ENCODE measurements around the gene PRRT2.
A peak's percentile ranks its signal among the peaks of the same experiment; 100 is the strongest.

PRRT2 gene

GRCh38 chr16:29804020-29804419, 8.0 kb upstream of the PRRT2 start:
- H3K27ac Mint-ChIP-seq: peak overlapping the region; percentile 98
- peaks cover 75% of the 10 kb centered on the region for H3K36me3 Mint-ChIP-seq (ENCODE audit: low read depth)
- peak overlapping the region; percentile 99 for H3K4me3 Mint-ChIP-seq
- no peaks in the 10 kb centered on the region for H3K9me3 Mint-ChIP-seq
- intact Hi-C loops (cut with micrococcal nuclease): no loop called here
- peaks cover 43% of the 10 kb centered on the region for H3K4me1 Mint-ChIP-seq (ENCODE audit: low read depth)
- H3K27me3 Mint-ChIP-seq: no peaks in the 10 kb centered on the region

DNA sequence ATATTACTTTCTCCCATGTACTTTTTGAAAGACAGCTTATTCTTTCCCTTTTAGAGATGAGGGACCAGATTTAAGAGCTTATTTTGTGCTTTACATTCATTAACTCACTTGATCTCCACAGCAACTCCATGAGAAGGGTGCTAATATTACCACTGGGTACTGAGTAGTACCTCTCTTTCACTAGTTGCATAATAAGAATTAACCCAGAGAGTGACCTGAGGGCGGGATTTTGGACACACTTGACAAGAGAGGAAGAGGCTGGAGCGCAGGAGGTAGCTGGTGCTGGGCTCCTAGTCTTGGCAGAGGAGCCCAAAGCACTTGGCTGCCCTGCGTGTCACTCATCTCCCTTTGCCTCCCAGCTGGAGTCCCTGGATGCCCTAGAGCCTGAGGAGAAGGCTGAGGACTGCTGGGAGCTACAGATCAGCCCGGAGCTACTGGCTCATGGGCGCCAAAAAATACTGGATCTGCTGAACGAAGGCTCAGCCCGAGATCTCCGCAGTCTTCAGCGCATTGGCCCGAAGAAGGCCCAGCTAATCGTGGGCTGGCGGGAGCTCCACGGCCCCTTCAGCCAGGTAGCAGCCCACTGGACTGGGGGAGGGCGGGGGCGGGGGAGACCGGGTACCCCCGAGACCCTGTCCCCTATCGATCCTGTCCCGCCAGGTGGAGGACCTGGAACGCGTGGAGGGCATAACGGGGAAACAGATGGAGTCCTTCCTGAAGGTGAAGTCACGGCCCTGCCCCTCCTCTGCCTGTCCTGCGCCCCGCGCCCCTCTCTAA, 7.3 kb upstream of the PRRT2 start:
- Mint-ChIP-seq H3K4me3 (peak overlapping the region; percentile 99), H3K27me3 (no peaks in the 10 kb centered on the region), H3K4me1 (ENCODE audit: low read depth) (peaks cover 47% of the 10 kb centered on the region), H3K36me3 (ENCODE audit: low read depth) (peaks cover 75% of the 10 kb centered on the region), H3K9me3 (no peaks in the 10 kb centered on the region), H3K27ac (peak overlapping the region; percentile 98)
- intact Hi-C loops (cut with micrococcal nuclease): loop anchor here (1.0 to 5.0 kb wide), 3 partner anchors 12 to 193 kb away; partner anchors contain the start of genes HIRIP3, INO80E, KIF22 and PAGR1

- peaks cover 75% of the 10 kb centered on the region for H3K36me3 Mint-ChIP-seq (ENCODE audit: low read depth)
- H3K4me3 Mint-ChIP-seq: peak overlapping the region; percentile 99
- H3K27ac Mint-ChIP-seq: peak overlapping the region; percentile 98
- intact Hi-C loops (cut with micrococcal nuclease): loop anchor here (1.0 to 5.0 kb wide), 3 partner anchors 11 to 192 kb away; partner anchors contain the start of genes HIRIP3, INO80E, KIF22 and PAGR1
- peaks cover 55% of the 10 kb centered on the region for H3K4me1 Mint-ChIP-seq (ENCODE audit: low read depth)
- H3K9me3 Mint-ChIP-seq: no peaks in the 10 kb centered on the region
- H3K27me3 Mint-ChIP-seq: no peaks in the 10 kb centered on the region
Observed at GRCh38 chr16:29805232-29806098, 6.5 kb upstream of the PRRT2 start.

DNA sequence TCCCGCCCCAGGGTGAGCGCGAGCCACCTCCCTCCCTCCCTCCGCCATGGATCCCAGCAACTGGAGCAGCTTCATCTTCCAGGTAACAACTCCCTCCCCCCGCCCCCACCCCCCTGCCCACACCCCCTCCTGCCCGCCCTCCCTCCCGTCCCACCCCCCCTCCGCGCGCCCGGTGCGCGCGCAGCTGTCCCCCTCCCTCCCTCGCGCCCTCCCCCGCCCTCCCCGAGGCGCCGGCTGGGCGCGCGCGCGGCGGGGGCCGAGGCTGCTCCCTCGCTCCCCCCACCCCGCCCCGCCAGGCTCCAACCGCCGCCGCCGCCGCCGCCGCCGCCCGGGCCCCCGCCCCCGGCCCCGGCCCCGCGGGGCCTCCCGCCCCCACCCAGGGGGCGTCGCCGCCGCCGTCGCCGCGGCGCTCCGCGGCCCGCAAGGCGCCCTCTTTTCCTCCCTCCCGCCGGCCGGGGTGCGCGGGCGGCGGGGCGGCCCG, 5.9 kb upstream of the PRRT2 start, which contains the start of gene MAZ:
Gene MAZ (plus strand): TSS at position 431 of the 481 bp plus-strand sequence. CDS start 173 bp downstream, outside the sequence.
- intact Hi-C loops (cut with micrococcal nuclease): loop anchor here (5.0 kb wide), 1 partner anchor 191 kb away; the partner anchor contains the start of genes HIRIP3 and INO80E

DNA sequence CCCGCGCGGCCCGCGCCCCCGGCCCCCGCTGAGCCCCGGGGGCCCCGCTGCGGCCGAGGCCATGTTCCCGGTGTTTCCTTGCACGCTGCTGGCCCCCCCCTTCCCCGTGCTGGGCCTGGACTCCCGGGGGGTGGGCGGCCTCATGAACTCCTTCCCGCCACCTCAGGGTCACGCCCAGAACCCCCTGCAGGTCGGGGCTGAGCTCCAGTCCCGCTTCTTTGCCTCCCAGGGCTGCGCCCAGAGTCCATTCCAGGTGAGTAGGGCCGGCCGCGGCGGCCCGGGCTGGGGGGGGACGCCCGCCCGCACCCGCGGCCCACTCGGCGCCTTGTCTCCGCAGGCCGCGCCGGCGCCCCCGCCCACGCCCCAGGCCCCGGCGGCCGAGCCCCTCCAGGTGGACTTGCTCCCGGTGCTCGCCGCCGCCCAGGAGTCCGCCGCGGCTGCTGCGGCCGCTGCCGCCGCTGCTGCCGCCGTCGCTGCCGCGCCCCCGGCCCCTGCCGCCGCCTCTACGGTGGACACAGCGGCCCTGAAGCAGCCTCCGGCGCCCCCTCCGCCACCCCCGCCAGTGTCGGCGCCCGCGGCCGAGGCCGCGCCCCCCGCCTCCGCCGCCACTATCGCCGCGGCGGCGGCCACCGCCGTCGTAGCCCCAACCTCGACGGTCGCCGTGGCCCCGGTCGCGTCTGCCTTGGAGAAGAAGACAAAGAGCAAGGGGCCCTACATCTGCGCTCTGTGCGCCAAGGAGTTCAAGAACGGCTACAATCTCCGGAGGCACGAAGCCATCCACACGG, 5.2 kb upstream of the PRRT2 start:
- intact Hi-C loops (cut with micrococcal nuclease): loop anchor here (5.0 kb wide), 1 partner anchor 190 kb away; the partner anchor contains the start of genes HIRIP3 and INO80E
- Mint-ChIP-seq H3K9me3 (no peaks in the 10 kb centered on the region), H3K4me3 (peak overlapping the region; percentile 87), H3K27ac (peak overlapping the region; percentile 95), H3K36me3 (ENCODE audit: low read depth) (peaks cover 66% of the 10 kb centered on the region), H3K4me1 (ENCODE audit: low read depth) (peaks cover 63% of the 10 kb centered on the region), H3K27me3 (peaks cover 5% of the 10 kb centered on the region)

More for the DNA sequence above, 5.9 kb upstream of the PRRT2 start, which contains the start of gene MAZ:
- H3K4me1 Mint-ChIP-seq (ENCODE audit: low read depth): peaks cover 62% of the 10 kb centered on the region
- H3K9me3 Mint-ChIP-seq: no peaks in the 10 kb centered on the region
- peak within 1 kb of the TSS; percentile 99 for H3K4me3 Mint-ChIP-seq
- peak within 1 kb of the TSS; percentile 98 for H3K27ac Mint-ChIP-seq
- no peaks in the 10 kb centered on the region for H3K27me3 Mint-ChIP-seq
- H3K36me3 Mint-ChIP-seq (ENCODE audit: low read depth): peaks cover 73% of the 10 kb centered on the region

DNA sequence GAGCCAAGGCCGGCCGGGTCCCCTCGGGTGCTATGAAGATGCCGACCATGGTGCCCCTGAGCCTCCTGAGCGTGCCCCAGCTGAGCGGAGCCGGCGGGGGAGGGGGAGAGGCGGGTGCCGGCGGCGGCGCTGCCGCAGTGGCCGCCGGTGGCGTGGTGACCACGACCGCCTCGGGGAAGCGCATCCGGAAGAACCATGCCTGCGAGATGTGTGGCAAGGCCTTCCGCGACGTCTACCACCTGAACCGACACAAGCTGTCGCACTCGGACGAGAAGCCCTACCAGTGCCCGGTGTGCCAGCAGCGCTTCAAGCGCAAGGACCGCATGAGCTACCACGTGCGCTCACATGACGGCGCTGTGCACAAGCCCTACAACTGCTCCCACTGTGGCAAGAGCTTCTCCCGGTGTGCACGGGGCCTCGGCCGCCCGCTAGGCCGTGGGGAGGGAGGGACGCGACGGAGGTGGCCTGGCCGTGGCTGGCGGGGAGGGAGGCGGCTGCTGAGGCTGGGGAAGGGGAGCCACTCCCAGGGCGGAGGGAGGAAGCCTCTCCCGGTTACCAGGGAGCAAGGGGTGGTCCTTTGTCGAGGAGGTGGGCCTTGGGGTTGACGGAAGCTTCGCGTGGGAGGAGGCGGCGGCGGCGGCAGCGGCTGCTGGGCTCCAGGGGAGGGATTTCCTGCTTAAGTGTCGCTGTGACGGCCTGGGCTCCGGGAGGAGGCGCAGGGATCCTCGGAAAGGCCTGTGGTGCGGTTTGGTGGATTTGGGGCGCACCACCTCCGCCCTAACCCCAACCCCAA, 4.4 kb upstream of the PRRT2 start:
- H3K4me3 Mint-ChIP-seq: peak overlapping the region; percentile 87
- intact Hi-C loops (cut with micrococcal nuclease): loop anchor here (5.0 kb wide), 1 partner anchor 190 kb away; the partner anchor contains the start of genes HIRIP3 and INO80E
- peaks cover 62% of the 10 kb centered on the region for H3K36me3 Mint-ChIP-seq (ENCODE audit: low read depth)
- peaks cover 71% of the 10 kb centered on the region for H3K4me1 Mint-ChIP-seq (ENCODE audit: low read depth)
- H3K27ac Mint-ChIP-seq: peak overlapping the region; percentile 95
- no peaks in the 10 kb centered on the region for H3K9me3 Mint-ChIP-seq
- H3K27me3 Mint-ChIP-seq: peaks cover 13% of the 10 kb centered on the region

DNA sequence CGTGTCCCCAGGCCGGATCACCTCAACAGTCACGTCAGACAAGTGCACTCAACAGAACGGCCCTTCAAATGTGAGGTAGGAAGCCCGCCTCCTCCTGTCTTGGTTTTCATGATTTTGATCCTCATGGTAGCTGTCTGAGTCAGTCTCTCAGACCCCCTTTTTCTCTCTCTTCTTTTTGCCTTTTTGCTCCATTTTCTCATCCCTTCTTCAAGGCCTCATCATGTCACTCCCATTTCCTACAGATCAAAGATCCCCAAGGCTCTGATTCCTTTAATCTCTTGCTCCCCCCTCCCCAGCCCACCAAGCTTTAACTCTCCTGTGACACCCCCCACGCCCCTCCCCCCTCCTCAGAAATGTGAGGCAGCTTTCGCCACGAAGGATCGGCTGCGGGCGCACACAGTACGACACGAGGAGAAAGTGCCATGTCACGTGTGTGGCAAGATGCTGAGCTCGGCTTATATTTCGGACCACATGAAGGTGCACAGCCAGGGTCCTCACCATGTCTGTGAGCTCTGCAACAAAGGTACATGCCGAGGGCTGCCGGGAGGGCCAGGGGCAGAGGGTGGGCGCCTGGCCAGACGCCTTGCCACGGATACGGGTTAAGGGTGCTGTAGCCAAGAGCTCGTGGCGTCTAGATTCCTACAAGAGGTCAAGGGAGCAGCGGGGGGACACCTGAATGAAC, 3.6 kb upstream of the PRRT2 start:
- no peaks in the 10 kb centered on the region for H3K9me3 Mint-ChIP-seq
- intact Hi-C loops (cut with micrococcal nuclease): loop anchor here (5.0 kb wide), 1 partner anchor 189 kb away; the partner anchor contains the start of genes HIRIP3 and INO80E
- peaks cover 20% of the 10 kb centered on the region for H3K27me3 Mint-ChIP-seq
- peak overlapping the region; percentile 95 for H3K27ac Mint-ChIP-seq
- peaks cover 70% of the 10 kb centered on the region for H3K4me1 Mint-ChIP-seq (ENCODE audit: low read depth)
- H3K36me3 Mint-ChIP-seq (ENCODE audit: low read depth): peaks cover 55% of the 10 kb centered on the region
- H3K4me3 Mint-ChIP-seq: peak overlapping the region; percentile 87

DNA sequence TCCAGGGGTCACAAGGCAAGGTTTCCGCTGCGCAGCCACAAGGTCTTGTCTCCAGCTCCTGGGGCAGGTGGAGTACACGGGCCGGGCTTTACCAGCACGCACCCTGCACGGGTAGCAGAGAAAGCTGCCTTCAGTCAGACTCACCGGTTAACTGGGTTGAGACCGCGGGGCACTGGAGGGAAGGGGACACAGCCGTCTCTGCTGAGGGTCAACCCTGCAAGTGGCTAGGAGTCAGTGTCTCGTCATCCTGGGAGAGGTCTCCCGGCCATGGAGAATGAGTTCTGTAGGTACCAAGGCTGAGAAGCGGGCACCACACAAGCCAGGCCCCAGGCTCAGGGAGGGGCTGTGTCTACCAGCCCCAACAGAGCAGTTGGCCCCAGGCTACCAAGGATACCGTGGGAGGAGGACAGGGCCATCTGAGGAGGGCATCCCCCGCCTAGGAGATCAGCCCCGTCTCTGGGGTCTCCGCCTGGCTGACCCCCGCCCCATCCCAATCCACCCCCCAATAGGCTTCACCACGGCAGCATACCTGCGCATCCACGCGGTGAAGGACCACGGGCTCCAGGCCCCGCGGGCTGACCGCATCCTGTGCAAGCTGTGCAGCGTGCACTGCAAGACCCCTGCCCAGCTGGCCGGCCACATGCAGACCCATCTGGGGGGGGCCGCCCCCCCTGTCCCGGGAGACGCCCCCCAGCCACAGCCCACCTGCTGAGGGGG, 2.8 kb upstream of the PRRT2 start:
- Mint-ChIP-seq H3K27me3 (peaks cover 29% of the 10 kb centered on the region), H3K4me3 (peak overlapping the region; percentile 87), H3K36me3 (ENCODE audit: low read depth) (peaks cover 51% of the 10 kb centered on the region), H3K9me3 (no peaks in the 10 kb centered on the region), H3K27ac (peak overlapping the region; percentile 95), H3K4me1 (ENCODE audit: low read depth) (peaks cover 66% of the 10 kb centered on the region)
- intact Hi-C loops (cut with micrococcal nuclease): loop anchor here (5.0 kb wide), 1 partner anchor 188 kb away; the partner anchor contains the start of genes HIRIP3 and INO80E

DNA sequence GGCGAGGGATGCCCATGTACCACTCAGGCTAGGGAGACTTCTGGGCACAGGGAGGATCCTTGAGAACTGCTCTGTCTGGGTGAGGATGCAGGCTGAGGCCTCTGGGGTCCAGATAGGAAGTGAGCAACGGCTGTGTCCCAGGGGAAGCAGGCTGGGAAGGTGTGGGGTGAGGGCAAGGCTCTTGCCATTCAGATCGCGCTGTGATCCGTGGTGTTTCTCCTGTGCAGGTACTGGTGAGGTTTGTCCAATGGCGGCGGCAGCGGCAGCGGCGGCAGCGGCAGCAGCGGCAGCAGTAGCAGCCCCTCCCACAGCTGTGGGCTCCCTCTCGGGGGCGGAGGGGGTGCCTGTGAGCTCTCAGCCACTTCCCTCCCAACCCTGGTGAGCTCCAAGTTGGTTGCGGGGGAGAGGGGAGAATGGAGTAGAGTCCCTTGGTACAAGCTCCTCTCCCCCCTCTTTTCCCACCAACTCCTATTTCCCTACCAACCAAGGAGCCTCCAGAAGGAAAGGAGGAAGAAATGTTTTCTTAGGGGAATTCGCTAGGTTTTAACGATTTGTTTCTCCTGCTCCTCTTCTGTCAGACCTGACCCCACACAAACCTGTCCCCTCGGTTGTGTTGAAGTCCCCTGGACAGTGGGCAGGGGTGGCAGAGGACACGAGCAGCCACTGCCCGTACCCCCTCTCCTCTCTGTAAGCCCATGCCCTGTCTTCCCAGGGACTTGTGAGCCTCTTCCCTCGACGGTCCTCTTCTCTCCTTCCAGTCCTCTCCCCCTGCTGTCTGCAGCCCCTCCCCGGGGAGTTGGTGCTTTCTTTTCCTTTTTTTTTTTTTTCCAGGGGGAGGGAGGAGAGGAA, 1.9 kb upstream of the PRRT2 start:
- Mint-ChIP-seq H3K4me3 (peak overlapping the region; percentile 11), H3K27ac (peak overlapping the region; percentile 82), H3K4me1 (ENCODE audit: low read depth) (peaks cover 68% of the 10 kb centered on the region), H3K27me3 (peaks cover 36% of the 10 kb centered on the region), H3K9me3 (no peaks in the 10 kb centered on the region), H3K36me3 (ENCODE audit: low read depth) (peaks cover 45% of the 10 kb centered on the region)
- intact Hi-C loops (cut with micrococcal nuclease): loop anchor here (5.0 to 10.0 kb wide), 3 partner anchors 165 to 187 kb away; partner anchors contain the start of genes HIRIP3, INO80E and TAOK2

- intact Hi-C loops (cut with micrococcal nuclease): loop anchor here (10.0 kb wide), 2 partner anchors 164 to 166 kb away; partner anchors contain the start of gene TAOK2
- peak overlapping the region; percentile 82 for H3K27ac Mint-ChIP-seq
- peaks cover 36% of the 10 kb centered on the region for H3K27me3 Mint-ChIP-seq
- H3K4me1 Mint-ChIP-seq (ENCODE audit: low read depth): peaks cover 69% of the 10 kb centered on the region
- H3K36me3 Mint-ChIP-seq (ENCODE audit: low read depth): peaks cover 42% of the 10 kb centered on the region
- no peaks in the 10 kb centered on the region for H3K9me3 Mint-ChIP-seq
- peak overlapping the region; percentile 11 for H3K4me3 Mint-ChIP-seq
Observed at GRCh38 chr16:29810699-29811169, 1.3 kb upstream of the PRRT2 start.

All from dendritic cell treated with granulocyte-macrophage colony-stimulating factor and Interleukin-4, amounts not matched to agents 40 ng/mL and 50 ng/mL, for 4 days (primary cell).